Cardiac fibroblast (primary cell): Measurements from ENCODE around the gene PTPN18.
"Not testable (repeated sequence)": the region's sequence is repeated elsewhere in the genome, so short reads cannot be mapped to it uniquely, and the experiment has no call there.

Experiments
- DNase-seq, 2 donors: peaks; one replicate each; pipeline versions ENCODE4 v3.0.0 to v3.0.0-alpha.2; 2010; ENCODE audit warnings: low read depth in 2 of 2
- H3K4me3 ChIP-seq, 2 donors: replicated peaks in 1 of 2; 1 replicate in 1 of 2; 2 replicates in 1 of 2; pipeline ENCODE4 v1.5.1; 2011; ENCODE audit warnings: low read depth in 2 of 2, low read length in 2 of 2, mild to moderate bottlenecking in 2 of 2, moderate library complexity in 1 of 2
- TF ChIP-seq, protein P1 (sequence below): IDR thresholded peaks from one replicate; pipeline ENCODE4 v1.5.1; 2011; ENCODE audit warnings: low read depth, mild to moderate bottlenecking, low read length, inconsistent platforms

The PTPN18 gene

GRCh38 chr2:130393318-130393910, 37.6 kb downstream of the PTPN18 start:
- no peak overlapping the region for H3K4me3 ChIP-seq
- TF ChIP-seq, protein P1, sequence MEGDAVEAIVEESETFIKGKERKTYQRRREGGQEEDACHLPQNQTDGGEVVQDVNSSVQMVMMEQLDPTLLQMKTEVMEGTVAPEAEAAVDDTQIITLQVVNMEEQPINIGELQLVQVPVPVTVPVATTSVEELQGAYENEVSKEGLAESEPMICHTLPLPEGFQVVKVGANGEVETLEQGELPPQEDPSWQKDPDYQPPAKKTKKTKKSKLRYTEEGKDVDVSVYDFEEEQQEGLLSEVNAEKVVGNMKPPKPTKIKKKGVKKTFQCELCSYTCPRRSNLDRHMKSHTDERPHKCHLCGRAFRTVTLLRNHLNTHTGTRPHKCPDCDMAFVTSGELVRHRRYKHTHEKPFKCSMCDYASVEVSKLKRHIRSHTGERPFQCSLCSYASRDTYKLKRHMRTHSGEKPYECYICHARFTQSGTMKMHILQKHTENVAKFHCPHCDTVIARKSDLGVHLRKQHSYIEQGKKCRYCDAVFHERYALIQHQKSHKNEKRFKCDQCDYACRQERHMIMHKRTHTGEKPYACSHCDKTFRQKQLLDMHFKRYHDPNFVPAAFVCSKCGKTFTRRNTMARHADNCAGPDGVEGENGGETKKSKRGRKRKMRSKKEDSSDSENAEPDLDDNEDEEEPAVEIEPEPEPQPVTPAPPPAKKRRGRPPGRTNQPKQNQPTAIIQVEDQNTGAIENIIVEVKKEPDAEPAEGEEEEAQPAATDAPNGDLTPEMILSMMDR = no peak
- no peak for DNase-seq

- DNase-seq, H3K4me3 ChIP-seq: not testable (repeated sequence)
Observed at GRCh38 chr2:130406280-130406679, 50.4 kb downstream of the PTPN18 start.

DNA sequence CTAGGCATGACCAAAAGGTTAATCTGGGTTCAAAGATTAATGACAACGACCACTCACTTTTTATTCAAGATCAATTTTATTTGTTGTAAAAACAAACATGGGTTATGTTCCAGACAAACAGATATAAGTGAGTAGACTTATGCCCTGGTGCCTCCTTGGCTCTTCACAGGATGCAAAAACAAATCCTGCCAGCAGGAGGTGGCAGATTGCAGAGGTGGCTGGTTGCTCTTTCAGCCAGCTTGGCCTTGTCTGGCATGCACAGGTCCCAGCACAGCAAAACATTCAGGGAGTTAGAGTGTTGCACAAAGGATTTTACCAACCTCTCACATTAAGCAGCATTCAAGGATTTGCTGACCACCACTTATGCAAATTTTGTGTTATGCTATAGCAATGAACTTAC, 60.8 kb downstream of the PTPN18 start:
- H3K4me3 ChIP-seq, DNase-seq: not testable (repeated sequence)

GRCh38 chr2:130418845-130419244, 63.0 kb downstream of the PTPN18 start:
- H3K4me3 ChIP-seq, DNase-seq: not testable (repeated sequence)
